CD4-positive, alpha-beta T cell (primary cell): Measurements from ENCODE around the gene ABCC3. TPM values are rescaled to one million over a fixed set of nuclear protein-coding genes. Genes with fewer than 3 reads are reported as not detected.

Source experiments
- ATAC-seq: fragments of 200-7000 bp; cut with Tn5 transposase; one replicate; pipeline ENCODE4 v1.10.0; 2022; ENCODE audit warnings: mild to moderate bottlenecking; ENCODE audit not compliant: poor library complexity
- CTCF ChIA-PET: fragments of 350-600 bp; sonication (Branson Sonifier 250); formaldehyde crosslinking; loops from one replicate; lab custom pipeline; 2021; ENCODE audit warnings: antibody characterized with exemption, inconsistent platforms; lab: Charles Lee
- POLR2A ChIA-PET: fragments of 350-600 bp; sonication (Branson Sonifier 250); formaldehyde crosslinking; loops from one replicate; lab custom pipeline; 2021; ENCODE audit warnings: antibody characterized with exemption, inconsistent platforms; lab: Charles Lee
- DNase-seq, 14 experiments: peaks; one replicate each; pipeline ENCODE4 v3.0.0-alpha.2; 2013 to 2020; ENCODE audit warnings: mixed read lengths in 2 of 14
- H3K27ac ChIP-seq, 2 donors: one replicate each; pipeline versions ENCODE4 v1.5.1 to v1.7.0; 2013; ENCODE audit warnings: low read length in 2 of 2, low read depth in 1 of 2, mild to moderate bottlenecking in 1 of 2
- H3K27me3 ChIP-seq, 2 experiments: 1 replicate in 1 of 2; 2 replicates in 1 of 2; pipeline versions ENCODE4 v1.6.1 to v1.7.0; 2013; ENCODE audit warnings: low read length in 2 of 2, control low read depth in 1 of 2, mild to moderate bottlenecking in 1 of 2, moderate library complexity in 1 of 2; ENCODE audit not compliant: insufficient read depth in 2 of 2, control insufficient read depth in 1 of 2
- H3K36me3 ChIP-seq: one replicate; pipeline ENCODE4 v1.6.1; 2013; ENCODE audit warnings: low read length, control low read depth; ENCODE audit not compliant: insufficient read depth
- H3K4me1 ChIP-seq: one replicate; pipeline ENCODE4 v1.6.1; 2013; ENCODE audit warnings: low read length, control low read depth; ENCODE audit not compliant: insufficient read depth
- H3K4me3 ChIP-seq: one replicate; pipeline ENCODE4 v1.5.1; 2013; ENCODE audit warnings: mild to moderate bottlenecking, low read length, moderate library complexity
- H3K9me3 ChIP-seq, 2 experiments: 1 replicate in 1 of 2; 2 replicates in 1 of 2; pipeline versions ENCODE4 v1.6.1 to v1.7.0; 2013; ENCODE audit warnings: low read length in 2 of 2, mild to moderate bottlenecking in 2 of 2, control low read depth in 1 of 2, moderate library complexity in 1 of 2; ENCODE audit not compliant: control insufficient read depth in 1 of 2, insufficient read depth in 1 of 2
- H3K27ac Mint-ChIP-seq: one replicate; pipeline ENCODE4 v1.8.0; 2020; ENCODE audit warnings: mixed read lengths
- H3K27me3 Mint-ChIP-seq: one replicate; pipeline ENCODE4 v1.8.0; 2021; ENCODE audit warnings: mixed read lengths
- H3K36me3 Mint-ChIP-seq: one replicate; pipeline ENCODE4 v1.8.0; 2021; ENCODE audit warnings: low read depth, mixed read lengths
- H3K4me1 Mint-ChIP-seq: one replicate; pipeline ENCODE4 v1.8.0; 2021; ENCODE audit warnings: low read depth, mixed read lengths
- H3K4me3 Mint-ChIP-seq: one replicate; pipeline ENCODE4 v1.8.0; 2020; ENCODE audit warnings: mild to moderate bottlenecking, mixed read lengths
- H3K9me3 Mint-ChIP-seq: one replicate; pipeline ENCODE4 v1.8.0; 2020; ENCODE audit warnings: mixed read lengths
- CTCF ChIP-seq: fragments of 200-600 bp; IDR thresholded peaks from one replicate; pipeline ENCODE4 v1.8.0; 2022; ENCODE audit warnings: antibody characterized with exemption, mild to moderate bottlenecking
- intact Hi-C, 2 experiments: fragments of 100-400 bp; cut with DNase I in 1 of 2; cut with micrococcal nuclease in 1 of 2; formaldehyde crosslinking; loops; one replicate each; pipeline versions ENCODE4 v1.15.1 to v1.9.0; 2023 to 2025; cut with DNase I, micrococcal nuclease
- total RNA-seq, 174 experiments: library from RNA in 2 of 174; stranded (reverse) in 2 of 174; gene quantifications; one replicate each; pipeline ENCODE4 v1.2.3 and lab custom pipeline; 2021 to 2026

ABCC3 gene
- total RNA-seq, 2 experiments from 2014 or later = 0.19 TPM; not detected in 1

DNA sequence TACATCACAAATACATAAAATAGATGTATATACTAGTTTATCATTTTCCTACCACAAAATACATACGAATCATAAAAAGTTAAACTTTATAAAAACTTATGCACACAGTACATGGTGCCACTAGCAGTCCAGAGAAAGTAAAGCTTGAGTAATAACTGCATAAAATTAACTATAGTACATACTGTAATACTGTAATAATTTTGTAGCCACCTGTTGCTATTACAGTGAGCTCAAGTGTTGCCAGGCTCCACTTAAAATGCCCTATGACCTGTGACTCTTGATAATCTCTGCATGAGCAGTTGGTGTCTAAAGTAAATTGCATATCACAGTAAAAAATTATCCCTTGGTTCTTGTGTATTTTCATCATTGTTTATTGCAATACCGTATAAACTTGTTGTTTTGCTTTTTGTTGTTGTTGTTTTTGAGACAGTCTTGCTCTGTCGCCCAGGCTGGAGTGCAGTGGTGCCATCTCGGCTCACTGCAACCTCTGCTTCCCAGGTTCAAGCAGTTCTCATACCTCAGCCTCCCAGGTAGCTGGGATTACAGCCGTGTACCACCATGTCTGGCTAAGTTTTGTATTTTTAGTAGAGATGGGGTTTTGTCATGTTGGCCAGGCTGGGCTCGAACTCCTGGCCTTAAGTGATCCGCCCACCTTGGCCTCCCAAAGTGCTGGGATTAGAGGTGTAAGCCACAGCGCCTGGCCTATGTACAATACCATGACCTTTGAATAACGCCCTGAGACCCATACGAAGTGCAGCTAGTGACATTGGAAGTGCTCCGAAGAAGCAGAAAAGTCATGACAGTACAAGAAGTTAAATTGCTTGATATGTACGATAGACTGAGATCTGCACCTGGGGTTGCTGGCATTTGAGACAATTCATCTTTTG is 91.3 kb downstream of the ABCC3 start:
- TF ChIP-seq CTCF = no peak
- no peak overlapping the region for H3K27ac Mint-ChIP-seq
- peaks cover 69% of the 10 kb centered on the region for H3K4me1 ChIP-seq

GRCh38 chr17:50728112-50728429 is 93.4 kb downstream of the ABCC3 start:
- H3K36me3 ChIP-seq = peaks cover 25% of the 10 kb centered on the region
- no peaks in the 10 kb centered on the region for H3K27me3 ChIP-seq
- H3K27me3 Mint-ChIP-seq = no peaks in the 10 kb centered on the region
- H3K4me3 ChIP-seq = no peak overlapping the region
- TF ChIP-seq CTCF = no peak
- H3K9me3 ChIP-seq = no peaks in the 10 kb centered on the region
- H3K4me1 ChIP-seq = peaks cover 73% of the 10 kb centered on the region
- intact Hi-C loops = no loop called here
- H3K27ac Mint-ChIP-seq = no peak overlapping the region
- ATAC-seq (no peak), DNase-seq (no peak)
- ChIA-PET CTCF (no interaction called here), POLR2A (interaction anchor here (1.0 to 1.2 kb wide), 2 partner anchors 9 to 20 kb away, joined by 3 read pairs; partner anchors contain the start of genes ANKRD40 and LUC7L3)
- no peaks in the 10 kb centered on the region for H3K9me3 Mint-ChIP-seq
- no peak overlapping the region for H3K27ac ChIP-seq
- no peak overlapping the region for H3K4me3 Mint-ChIP-seq
- peaks cover 67% of the 10 kb centered on the region for H3K4me1 Mint-ChIP-seq
- peaks cover 28% of the 10 kb centered on the region for H3K36me3 Mint-ChIP-seq

More for the DNA sequence above, 91.3 kb downstream of the ABCC3 start:
- Mint-ChIP-seq H3K4me1 (peaks cover 65% of the 10 kb centered on the region), H3K36me3 (peaks cover 39% of the 10 kb centered on the region), H3K4me3 (peak overlapping the region; percentile 25), H3K27me3 (no peaks in the 10 kb centered on the region), H3K9me3 (no peaks in the 10 kb centered on the region)
- DNase-seq = no peak
- H3K27me3 ChIP-seq = no peaks in the 10 kb centered on the region
- ChIA-PET POLR2A (no interaction called here), CTCF (no interaction called here)
- ATAC-seq = no peak
- no peak overlapping the region for H3K27ac ChIP-seq
- no peaks in the 10 kb centered on the region for H3K9me3 ChIP-seq
- intact Hi-C loops = no loop called here
- no peak overlapping the region for H3K4me3 ChIP-seq
- peaks cover 24% of the 10 kb centered on the region for H3K36me3 ChIP-seq

DNA sequence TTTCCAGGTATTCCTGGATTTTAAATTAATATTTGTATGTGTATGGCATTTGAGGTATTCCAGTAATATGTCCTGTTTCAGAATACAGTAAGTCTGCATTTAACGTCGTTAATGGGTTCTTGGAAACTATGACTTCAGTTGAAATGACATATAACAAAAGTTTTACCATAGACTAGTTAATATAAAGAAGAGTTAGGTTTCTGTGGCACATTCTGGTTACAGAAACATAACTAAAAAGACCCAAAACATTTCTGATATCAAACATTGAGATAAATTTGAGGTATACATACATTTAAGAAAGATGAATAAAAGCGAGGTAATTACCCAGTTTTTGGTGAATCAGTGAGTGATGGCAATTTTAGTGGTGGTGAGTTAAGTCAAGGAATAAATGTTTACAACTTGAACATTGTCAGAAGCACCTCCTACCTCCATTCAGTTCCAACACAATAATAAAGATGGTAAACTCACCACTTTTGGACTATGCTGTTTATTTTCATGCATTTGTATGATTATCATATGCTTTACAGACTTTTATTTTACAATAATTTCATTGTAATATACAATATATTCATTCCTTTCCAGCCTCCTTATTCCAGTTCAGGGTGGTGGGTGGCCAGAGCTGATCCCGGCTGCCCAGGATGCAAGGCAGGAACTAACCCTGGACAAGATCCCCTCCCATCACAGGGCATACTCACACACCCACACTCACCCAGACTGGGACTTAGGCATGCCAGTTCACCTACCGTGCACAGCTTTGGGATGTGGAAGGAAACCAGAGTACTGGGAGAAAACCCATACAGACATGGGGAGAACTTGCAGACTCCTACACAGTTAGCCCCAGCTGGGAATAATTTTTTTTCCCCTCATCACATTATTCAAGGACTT is 94.4 kb downstream of the ABCC3 start:
- POLR2A ChIA-PET = interaction anchor here (1.5 kb wide), 1 partner anchor 8 kb away, joined by 4 read pairs; no protein-coding TSS in a partner anchor
- Histone ChIP-seq H3K36me3 (peaks cover 19% of the 10 kb centered on the region), H3K27ac (no peak overlapping the region), H3K4me3 (no peak overlapping the region), H3K9me3 (no peaks in the 10 kb centered on the region), H3K4me1 (peaks cover 65% of the 10 kb centered on the region), H3K27me3 (no peaks in the 10 kb centered on the region)
- CTCF ChIA-PET = interaction anchor here (1.5 kb wide), 1 partner anchor 13 kb away, joined by 3 read pairs; no protein-coding TSS in a partner anchor
- Mint-ChIP-seq H3K27ac (no peak overlapping the region), H3K4me1 (peaks cover 61% of the 10 kb centered on the region), H3K4me3 (no peak overlapping the region), H3K36me3 (peaks cover 23% of the 10 kb centered on the region), H3K27me3 (no peaks in the 10 kb centered on the region), H3K9me3 (no peaks in the 10 kb centered on the region)
- ATAC-seq = no peak
- intact Hi-C loops = no loop called here
- no peak for TF ChIP-seq CTCF
- no peak for DNase-seq
